Astrocyte (in vitro differentiated cells and primary cell): ENCODE measurements around the gene C20orf204. TPM values are rescaled to one million over a fixed set of nuclear protein-coding genes. Genes with fewer than 3 reads are reported as not detected.

Source experiments
- DNase-seq: peaks from one replicate; pipeline ENCODE4 v3.0.0-alpha.2; 2010; ENCODE audit warnings: low read depth
- FAIRE-seq: peaks from 2 replicates; lab custom pipeline; 2011; peaks lifted over from hg19 to GRCh38; lab: Jason Lieb, UNC
- H2AFZ ChIP-seq: 2 replicates; pipeline ENCODE4 v1.6.0; 2012; ENCODE audit warnings: low read depth, low read length, inconsistent platforms
- H3K27ac ChIP-seq: 2 replicates; pipeline ENCODE4 v1.5.1; 2011; ENCODE audit warnings: low read depth, low read length, inconsistent platforms
- H3K27me3 ChIP-seq: 2 replicates; pipeline ENCODE4 v1.6.0; 2011; ENCODE audit warnings: low read length, inconsistent platforms; ENCODE audit not compliant: insufficient read depth
- H3K36me3 ChIP-seq: 2 replicates; pipeline ENCODE4 v1.5.1; 2011; ENCODE audit warnings: low read length, inconsistent platforms; ENCODE audit not compliant: insufficient read depth
- H3K4me1 ChIP-seq: 2 replicates; pipeline ENCODE4 v1.5.1; 2011; ENCODE audit warnings: low read length, inconsistent platforms; ENCODE audit not compliant: insufficient read depth
- H3K4me2 ChIP-seq: 2 replicates; pipeline ENCODE4 v1.6.0; 2012; ENCODE audit warnings: low read length, inconsistent platforms
- H3K4me3 ChIP-seq: 2 replicates; pipeline ENCODE4 v1.5.1; 2011; ENCODE audit warnings: low read depth, mild to moderate bottlenecking, low read length, inconsistent platforms; ENCODE audit not compliant: insufficient read depth
- H3K79me2 ChIP-seq: 2 replicates; pipeline ENCODE4 v1.6.0; 2012; ENCODE audit warnings: mild to moderate bottlenecking, low read length, inconsistent platforms; ENCODE audit not compliant: insufficient read depth
- H3K9ac ChIP-seq: 2 replicates; pipeline ENCODE4 v1.6.0; 2012; ENCODE audit warnings: mild to moderate bottlenecking, low read length, inconsistent platforms
- H3K9me3 ChIP-seq: 2 replicates; pipeline ENCODE4 v1.5.1; 2012; ENCODE audit warnings: low read depth, mild to moderate bottlenecking, low read length, inconsistent platforms; ENCODE audit not compliant: insufficient read depth
- H4K20me1 ChIP-seq: 2 replicates; pipeline ENCODE4 v1.6.0; 2012; ENCODE audit warnings: low read length, inconsistent platforms; ENCODE audit not compliant: insufficient read depth
- H3K27ac Mint-ChIP-seq: one replicate; pipeline ENCODE4 v1.8.0; 2021; ENCODE audit warnings: mild to moderate bottlenecking, mixed read lengths; ENCODE audit not compliant: unreplicated experiment
- H3K27me3 Mint-ChIP-seq: one replicate; pipeline ENCODE4 v1.8.0; 2021; ENCODE audit warnings: low read depth, mixed read lengths; ENCODE audit not compliant: unreplicated experiment
- H3K36me3 Mint-ChIP-seq: one replicate; pipeline ENCODE4 v1.8.0; 2021; ENCODE audit warnings: low read depth, mixed read lengths; ENCODE audit not compliant: unreplicated experiment
- H3K4me1 Mint-ChIP-seq: one replicate; pipeline ENCODE4 v1.8.0; 2021; ENCODE audit warnings: low read depth, mixed read lengths; ENCODE audit not compliant: unreplicated experiment
- H3K4me3 Mint-ChIP-seq: one replicate; pipeline ENCODE4 v1.8.0; 2021; ENCODE audit warnings: mild to moderate bottlenecking, moderate library complexity, mixed read lengths; ENCODE audit not compliant: unreplicated experiment
- H3K9me3 Mint-ChIP-seq: one replicate; pipeline ENCODE4 v1.8.0; 2021; ENCODE audit warnings: mild to moderate bottlenecking, mixed read lengths; ENCODE audit not compliant: unreplicated experiment
- EZH2 ChIP-seq: IDR thresholded peaks from 2 replicates; pipeline ENCODE4 v1.6.1; 2012; ENCODE audit warnings: mild to moderate bottlenecking, low read length, inconsistent platforms; ENCODE audit not compliant: insufficient read depth
- total RNA-seq: library from RNA; stranded (reverse); gene quantifications from 2 replicates; pipeline ENCODE4 v1.2.1, GENCODE V29; 2021
- TF ChIP-seq, protein P1 (sequence below): IDR thresholded peaks from 2 replicates; pipeline ENCODE4 v1.5.1; 2011; ENCODE audit warnings: low read depth, mild to moderate bottlenecking, inconsistent platforms, low read length, moderate library complexity; ENCODE audit not compliant: insufficient read depth

The C20orf204 gene
- total RNA-seq, 1 donor from 2014 or later, result 0.75 TPM

DNA sequence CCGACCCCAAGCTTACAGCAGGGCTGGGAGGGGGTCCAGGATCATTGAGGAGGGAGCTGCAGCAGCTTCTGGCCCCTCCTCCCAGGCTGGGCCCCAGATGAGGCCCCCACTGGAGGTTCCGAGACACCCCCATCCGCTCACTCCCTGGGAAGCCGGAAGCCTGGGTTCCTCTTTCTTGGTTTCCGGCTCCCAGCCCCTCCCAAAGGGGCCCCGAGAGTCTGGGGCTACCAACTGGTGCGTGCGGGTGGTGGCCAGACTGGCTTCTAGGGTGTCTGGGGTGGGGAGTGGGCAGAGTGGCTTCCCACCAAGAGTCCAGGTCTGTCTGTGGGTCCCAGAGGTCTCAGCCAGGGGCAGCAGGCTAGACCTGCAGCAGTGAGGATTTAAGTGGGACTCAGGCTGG lies 41.1 kb downstream of the C20orf204 start:
- Mint-ChIP-seq H3K27ac (no peak overlapping the region), H3K4me1 (no peaks in the 10 kb centered on the region), H3K27me3 (no peaks in the 10 kb centered on the region), H3K4me3 (no peak overlapping the region), H3K36me3 (no peaks in the 10 kb centered on the region), H3K9me3 (no peaks in the 10 kb centered on the region)
- Histone ChIP-seq H3K27me3 (no peaks in the 10 kb centered on the region), H3K27ac (no peak overlapping the region), H3K4me1 (peaks cover 8% of the 10 kb centered on the region), H3K9ac (no peak overlapping the region), H2AFZ (no peak overlapping the region), H4K20me1 (peaks cover 12% of the 10 kb centered on the region), H3K9me3 (no peaks in the 10 kb centered on the region), H3K36me3 (no peaks in the 10 kb centered on the region), H3K4me3 (no peak overlapping the region), H3K4me2 (no peak overlapping the region), H3K79me2 (no peaks in the 10 kb centered on the region)
- no peak for TF ChIP-seq EZH2
- TF ChIP-seq, protein P1, sequence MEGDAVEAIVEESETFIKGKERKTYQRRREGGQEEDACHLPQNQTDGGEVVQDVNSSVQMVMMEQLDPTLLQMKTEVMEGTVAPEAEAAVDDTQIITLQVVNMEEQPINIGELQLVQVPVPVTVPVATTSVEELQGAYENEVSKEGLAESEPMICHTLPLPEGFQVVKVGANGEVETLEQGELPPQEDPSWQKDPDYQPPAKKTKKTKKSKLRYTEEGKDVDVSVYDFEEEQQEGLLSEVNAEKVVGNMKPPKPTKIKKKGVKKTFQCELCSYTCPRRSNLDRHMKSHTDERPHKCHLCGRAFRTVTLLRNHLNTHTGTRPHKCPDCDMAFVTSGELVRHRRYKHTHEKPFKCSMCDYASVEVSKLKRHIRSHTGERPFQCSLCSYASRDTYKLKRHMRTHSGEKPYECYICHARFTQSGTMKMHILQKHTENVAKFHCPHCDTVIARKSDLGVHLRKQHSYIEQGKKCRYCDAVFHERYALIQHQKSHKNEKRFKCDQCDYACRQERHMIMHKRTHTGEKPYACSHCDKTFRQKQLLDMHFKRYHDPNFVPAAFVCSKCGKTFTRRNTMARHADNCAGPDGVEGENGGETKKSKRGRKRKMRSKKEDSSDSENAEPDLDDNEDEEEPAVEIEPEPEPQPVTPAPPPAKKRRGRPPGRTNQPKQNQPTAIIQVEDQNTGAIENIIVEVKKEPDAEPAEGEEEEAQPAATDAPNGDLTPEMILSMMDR, result no peak
- DNase-seq (no peak), FAIRE-seq (no peak)

DNA sequence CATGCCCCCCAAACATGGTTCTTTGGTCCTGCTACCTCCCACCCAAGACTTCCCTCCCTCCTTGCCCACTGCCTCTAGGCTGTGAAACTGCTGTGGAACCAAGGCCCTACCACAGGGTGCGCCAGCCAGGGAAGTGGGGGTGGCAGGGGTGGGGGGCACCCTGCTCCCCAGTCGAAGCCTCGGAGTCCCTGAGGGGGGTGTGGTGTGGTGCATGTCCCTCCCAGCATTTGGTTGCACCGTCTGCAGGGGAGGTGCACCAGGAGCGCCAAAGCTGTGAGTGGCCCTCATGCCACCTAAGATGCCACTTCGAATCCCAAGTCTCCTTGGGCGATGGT lies 41.5 kb downstream of the C20orf204 start:
- Mint-ChIP-seq H3K9me3 (no peaks in the 10 kb centered on the region), H3K4me1 (no peaks in the 10 kb centered on the region), H3K36me3 (no peaks in the 10 kb centered on the region), H3K27me3 (no peaks in the 10 kb centered on the region), H3K27ac (no peak overlapping the region), H3K4me3 (no peak overlapping the region)
- Histone ChIP-seq H4K20me1 (peaks cover 15% of the 10 kb centered on the region), H3K4me1 (peaks cover 8% of the 10 kb centered on the region), H3K79me2 (no peaks in the 10 kb centered on the region), H3K27ac (no peak overlapping the region), H3K9ac (no peak overlapping the region), H3K27me3 (no peaks in the 10 kb centered on the region), H2AFZ (no peak overlapping the region), H3K36me3 (no peaks in the 10 kb centered on the region), H3K9me3 (no peaks in the 10 kb centered on the region), H3K4me2 (no peak overlapping the region), H3K4me3 (no peak overlapping the region)
- DNase-seq (no peak), FAIRE-seq (no peak)
- TF ChIP-seq, protein P1, result no peak
- TF ChIP-seq EZH2, result no peak

DNA sequence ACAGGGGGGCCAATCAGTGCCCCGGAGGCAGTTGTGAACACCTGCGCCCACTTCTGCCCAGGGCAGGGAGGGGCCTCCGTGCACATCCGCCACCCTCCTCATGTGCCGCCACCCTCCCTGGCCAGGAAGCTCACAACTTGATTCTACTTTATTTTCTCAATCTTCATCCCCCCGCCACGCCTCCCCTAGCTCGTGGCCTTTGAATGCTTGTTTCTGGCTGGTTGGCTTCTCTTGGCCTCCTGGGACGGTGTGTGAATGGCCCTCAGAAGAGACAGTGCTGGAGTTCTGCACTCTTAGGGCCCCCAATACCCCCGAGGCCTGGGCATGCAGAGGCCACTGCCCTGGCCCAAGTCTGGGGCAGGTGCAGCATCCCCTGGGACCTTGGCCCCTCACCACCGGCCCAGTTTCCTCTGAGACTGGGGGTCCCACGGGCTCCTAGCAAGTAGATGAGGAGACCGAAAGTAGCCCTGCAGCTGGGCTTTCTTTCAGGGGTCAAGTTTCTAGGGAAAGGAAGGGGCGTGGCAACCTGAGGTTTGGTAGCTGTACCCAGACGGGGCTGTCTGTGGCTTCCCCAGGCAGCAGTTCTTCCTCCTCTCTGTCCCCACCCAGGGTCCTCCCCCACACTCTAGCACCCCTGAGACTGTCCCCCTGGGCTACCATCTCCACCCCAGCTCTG lies 42.0 kb downstream of the C20orf204 start:
- H3K79me2 ChIP-seq, result no peaks in the 10 kb centered on the region
- H2AFZ ChIP-seq, result no peak overlapping the region
- H3K4me3 Mint-ChIP-seq, result no peak overlapping the region
- H3K36me3 ChIP-seq, result no peaks in the 10 kb centered on the region
- peaks cover 8% of the 10 kb centered on the region for H3K4me1 ChIP-seq
- no peaks in the 10 kb centered on the region for H3K4me1 Mint-ChIP-seq
- no peak overlapping the region for H3K9ac ChIP-seq
- H4K20me1 ChIP-seq, result peaks cover 15% of the 10 kb centered on the region
- H3K27me3 Mint-ChIP-seq, result no peaks in the 10 kb centered on the region
- H3K4me3 ChIP-seq, result no peak overlapping the region
- no peak for DNase-seq
- no peak overlapping the region for H3K27ac ChIP-seq
- no peaks in the 10 kb centered on the region for H3K36me3 Mint-ChIP-seq
- H3K4me2 ChIP-seq, result peak overlapping the region; percentile 96
- H3K27me3 ChIP-seq, result peaks cover 3% of the 10 kb centered on the region
- H3K27ac Mint-ChIP-seq, result no peak overlapping the region
- H3K9me3 Mint-ChIP-seq, result no peaks in the 10 kb centered on the region
- FAIRE-seq, result no peak
- no peaks in the 10 kb centered on the region for H3K9me3 ChIP-seq
- TF ChIP-seq, protein P1, result no peak
- no peak for TF ChIP-seq EZH2
